Measurements from ENCODE around the gene DOCK1.

DOCK1 gene

GRCh38 chr10:127041552-127041951 lies 136.3 kb downstream of the DOCK1 start:
- no peak for DNase-seq

GRCh38 chr10:127043301-127043700 lies 138.1 kb downstream of the DOCK1 start:
- no peak for DNase-seq

GRCh38 chr10:127044186-127044585 lies 139.0 kb downstream of the DOCK1 start:
- DNase-seq: no peak

- no peak for DNase-seq
Observed at GRCh38 chr10:127046975-127047877, 142.0 kb downstream of the DOCK1 start.

GRCh38 chr10:127047878-127048238 lies 142.6 kb downstream of the DOCK1 start:
- DNase-seq: no peak

GRCh38 chr10:127048630-127049029 lies 143.4 kb downstream of the DOCK1 start:
- DNase-seq: no peak

- no peak for DNase-seq
Observed at GRCh38 chr10:127052001-127052400, 146.8 kb downstream of the DOCK1 start.

GRCh38 chr10:127055263-127055662 lies 150.0 kb downstream of the DOCK1 start:
- DNase-seq: no peak

- no peak for DNase-seq
Observed at GRCh38 chr10:127059314-127059713, 154.1 kb downstream of the DOCK1 start.

- DNase-seq: no peak
Observed at GRCh38 chr10:127063762-127064161, 158.5 kb downstream of the DOCK1 start.

- DNase-seq: no peak
Observed at GRCh38 chr10:127064474-127064873, 159.2 kb downstream of the DOCK1 start.

GRCh38 chr10:127067542-127068194 lies 162.4 kb downstream of the DOCK1 start:
- no peak for DNase-seq

- no peak for DNase-seq
Observed at GRCh38 chr10:127068485-127068884, 163.3 kb downstream of the DOCK1 start.

GRCh38 chr10:127069436-127069835 lies 164.2 kb downstream of the DOCK1 start:
- no peak for DNase-seq

GRCh38 chr10:127071126-127071525 lies 165.9 kb downstream of the DOCK1 start:
- no peak for DNase-seq

- no peak for DNase-seq
Observed at GRCh38 chr10:127073666-127074065, 168.4 kb downstream of the DOCK1 start.

GRCh38 chr10:127079392-127079791 lies 174.2 kb downstream of the DOCK1 start:
- DNase-seq: no peak

- DNase-seq: no peak
Observed at GRCh38 chr10:127080317-127080716, 175.1 kb downstream of the DOCK1 start.

- DNase-seq: no peak
Observed at GRCh38 chr10:127081851-127082345, 176.7 kb downstream of the DOCK1 start.

- no peak for DNase-seq
Observed at GRCh38 chr10:127082651-127083050, 177.4 kb downstream of the DOCK1 start.

- DNase-seq: no peak
Observed at GRCh38 chr10:127085957-127086356, 180.7 kb downstream of the DOCK1 start.

- DNase-seq: no peak
Observed at GRCh38 chr10:127088908-127089307, 183.7 kb downstream of the DOCK1 start.

GRCh38 chr10:127089446-127089845 lies 184.2 kb downstream of the DOCK1 start:
- no peak for DNase-seq

- no peak for DNase-seq
Observed at GRCh38 chr10:127090138-127090537, 184.9 kb downstream of the DOCK1 start.
